ENCODE measurements around the gene ADAT1.
A peak's percentile ranks its signal among the peaks of the same experiment; 100 is the strongest.

Gene ADAT1

DNA sequence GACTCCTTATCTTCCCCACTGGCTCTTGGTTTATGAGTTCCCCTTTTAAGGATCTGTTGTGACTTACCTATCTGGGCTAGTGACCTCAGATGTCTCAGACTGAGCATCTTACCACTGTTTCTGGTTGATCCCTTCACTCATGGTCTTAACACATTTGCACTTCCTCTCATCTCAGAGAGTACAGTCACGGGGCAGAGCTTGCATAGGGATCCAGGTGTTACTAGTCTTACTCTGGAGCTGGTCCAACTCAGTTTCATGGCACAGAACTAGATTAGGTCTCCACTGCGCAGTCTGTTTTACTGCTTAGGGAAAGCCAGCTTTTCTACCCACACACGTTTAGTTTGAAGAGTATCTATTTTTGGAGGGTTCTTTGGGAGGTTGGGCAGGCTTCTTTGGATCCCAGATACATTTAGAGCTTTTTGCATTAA is 46.7 kb downstream of the ADAT1 start:
- DNase-seq (ENCODE audit: low read depth, low spot score), result no peak

DNA sequence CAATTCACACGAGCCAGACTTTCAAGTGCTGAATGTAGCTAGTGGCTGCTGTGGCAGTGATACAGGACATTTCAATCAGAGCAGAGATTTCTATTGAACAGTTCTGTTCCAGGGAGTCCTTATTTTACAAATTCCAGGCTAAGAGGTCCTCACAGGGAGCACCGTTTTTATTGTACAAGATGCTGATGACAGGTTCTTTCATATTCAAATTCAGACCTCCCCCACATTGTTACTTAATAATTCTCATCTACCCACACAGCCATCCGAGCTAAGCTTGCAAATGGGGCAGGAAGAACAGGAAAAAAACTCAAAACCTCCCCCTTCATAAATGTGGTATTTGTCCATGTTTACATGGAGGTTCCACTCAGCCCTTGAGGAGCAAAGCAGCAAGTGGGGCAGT is 47.1 kb downstream of the ADAT1 start:
- DNase-seq (ENCODE audit: low read depth, low spot score), result no peak

DNA sequence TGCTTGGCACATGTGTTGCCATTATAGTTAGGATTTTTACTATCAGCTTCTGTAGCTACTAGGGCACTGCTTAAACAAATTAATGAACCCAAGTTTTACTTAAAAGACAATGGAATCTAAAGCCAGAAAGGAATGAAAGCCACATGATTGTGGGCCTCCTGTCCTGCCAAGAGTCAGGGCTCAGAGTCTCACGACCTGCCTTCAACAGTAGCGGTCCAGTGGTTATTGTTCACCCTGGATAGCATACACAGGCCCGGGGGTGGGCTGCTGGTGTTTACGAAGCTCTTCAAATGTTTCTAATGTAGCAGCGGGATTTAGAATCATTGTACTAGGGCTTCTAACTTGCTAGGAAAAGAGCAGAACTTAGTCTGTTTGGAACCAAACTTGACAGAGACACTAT is 49.1 kb downstream of the ADAT1 start:
- no peak for DNase-seq (ENCODE audit: low read depth, low spot score)

DNA sequence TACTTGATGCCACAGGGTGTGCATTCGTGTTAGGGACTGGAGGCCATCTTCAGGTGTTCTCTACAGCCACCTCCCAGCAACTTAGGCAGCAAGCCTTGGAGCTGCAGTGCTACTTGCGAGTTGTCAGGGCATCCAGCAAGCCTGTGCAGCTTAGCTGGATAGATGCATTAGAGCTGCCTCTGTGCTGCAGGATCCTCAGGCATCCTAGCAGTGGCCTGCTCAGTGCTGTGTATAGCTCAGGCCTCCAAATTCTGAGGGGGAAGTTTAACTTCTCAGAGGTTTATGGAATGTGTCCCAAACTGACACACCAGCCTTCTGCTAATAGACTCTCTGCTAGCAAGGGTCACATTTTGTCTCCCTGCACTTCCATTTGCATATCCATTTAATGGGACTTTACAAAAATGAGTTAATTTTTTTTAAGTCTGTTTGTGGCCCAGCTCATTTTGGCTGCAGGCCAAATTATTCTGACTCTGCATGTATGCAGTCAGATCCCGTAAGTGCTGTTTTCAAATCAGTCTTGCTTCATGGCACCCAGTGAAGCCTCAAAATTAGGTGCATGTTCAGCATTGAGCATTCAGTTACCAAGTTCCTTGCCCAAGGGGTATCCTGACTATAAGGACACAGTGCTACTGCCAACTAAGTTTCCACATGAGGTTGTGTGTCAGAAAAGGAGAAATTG is 50.1 kb downstream of the ADAT1 start:
- no peak for DNase-seq (ENCODE audit: low read depth, low spot score)

DNA sequence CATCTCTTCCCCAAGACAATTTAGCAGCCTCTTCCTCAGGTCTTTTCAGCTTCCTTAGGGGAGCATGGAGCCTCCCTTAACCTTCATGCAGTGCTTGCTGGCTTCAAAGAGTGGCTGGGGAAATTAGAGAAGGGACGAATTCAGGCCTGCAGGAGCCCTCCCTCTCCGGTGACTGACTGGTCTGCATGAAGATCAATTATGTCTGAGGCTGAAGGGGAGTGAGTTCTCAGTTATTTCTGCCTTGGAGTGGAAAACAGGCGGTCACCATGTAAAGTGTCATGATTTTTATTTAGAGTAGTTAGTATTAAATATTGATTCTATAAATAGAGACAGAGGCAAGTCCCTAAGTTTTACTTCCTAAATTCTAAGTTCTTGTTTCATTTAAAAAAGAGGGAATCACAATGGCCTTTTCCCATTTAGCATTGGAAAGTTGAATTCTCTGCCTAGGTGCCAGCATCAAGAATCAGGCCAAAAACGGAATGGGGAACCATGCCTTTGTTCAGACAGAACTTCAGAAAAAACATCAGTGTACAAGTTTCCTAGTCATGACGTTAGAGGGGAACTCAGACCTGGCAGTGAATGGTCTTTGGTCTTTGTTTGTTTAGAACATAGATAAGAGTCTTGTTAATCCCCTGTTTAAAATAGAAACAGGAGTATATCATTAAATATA is 52.5 kb downstream of the ADAT1 start:
- no peak for DNase-seq (ENCODE audit: low read depth, low spot score)

DNA sequence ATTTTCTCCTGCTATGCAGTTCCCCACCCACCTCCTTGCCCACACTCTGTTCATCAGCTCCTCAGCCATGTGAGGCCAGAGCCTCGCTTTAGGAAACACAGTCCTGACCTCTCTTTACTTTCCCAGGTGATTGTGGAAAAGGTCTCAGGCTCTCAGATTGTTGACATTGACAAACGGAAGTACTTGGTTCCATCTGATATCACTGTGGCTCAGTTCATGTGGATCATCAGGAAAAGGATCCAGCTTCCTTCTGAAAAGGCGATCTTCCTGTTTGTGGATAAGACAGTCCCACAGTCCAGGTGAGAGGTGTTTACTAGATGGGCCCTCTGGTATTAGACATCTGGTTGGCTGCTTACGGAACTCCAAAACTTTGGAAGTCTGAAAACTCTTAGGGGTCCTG is 55.2 kb downstream of the ADAT1 start:
- no peak for DNase-seq (ENCODE audit: low read depth, low spot score)

DNA sequence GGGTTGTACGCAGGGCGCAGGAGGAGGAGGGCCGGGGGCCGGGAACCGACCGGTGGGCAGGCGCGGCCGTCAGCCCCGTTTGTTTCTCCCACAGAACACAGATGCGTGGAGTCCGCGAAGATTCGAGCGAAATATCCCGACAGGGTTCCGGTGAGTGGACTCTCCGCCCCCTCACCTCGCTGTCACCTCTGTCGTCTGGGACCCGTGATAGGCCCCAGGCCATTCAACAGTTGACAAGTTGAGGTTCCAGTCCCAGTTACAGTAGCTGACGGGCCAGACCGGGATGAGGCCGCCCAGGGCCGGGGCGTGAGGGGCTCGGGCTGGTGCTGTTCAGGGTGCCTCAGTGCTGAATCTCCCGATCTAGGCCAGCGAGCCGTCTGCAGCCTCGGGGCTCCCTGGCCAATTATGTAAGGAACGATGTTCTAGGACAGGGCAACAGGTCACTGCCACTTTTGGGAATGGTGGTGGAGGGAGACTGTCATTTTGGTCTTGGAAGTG is 56.3 kb downstream of the ADAT1 start:
- DNase-seq (ENCODE audit: low read depth, low spot score), result no peak

DNA sequence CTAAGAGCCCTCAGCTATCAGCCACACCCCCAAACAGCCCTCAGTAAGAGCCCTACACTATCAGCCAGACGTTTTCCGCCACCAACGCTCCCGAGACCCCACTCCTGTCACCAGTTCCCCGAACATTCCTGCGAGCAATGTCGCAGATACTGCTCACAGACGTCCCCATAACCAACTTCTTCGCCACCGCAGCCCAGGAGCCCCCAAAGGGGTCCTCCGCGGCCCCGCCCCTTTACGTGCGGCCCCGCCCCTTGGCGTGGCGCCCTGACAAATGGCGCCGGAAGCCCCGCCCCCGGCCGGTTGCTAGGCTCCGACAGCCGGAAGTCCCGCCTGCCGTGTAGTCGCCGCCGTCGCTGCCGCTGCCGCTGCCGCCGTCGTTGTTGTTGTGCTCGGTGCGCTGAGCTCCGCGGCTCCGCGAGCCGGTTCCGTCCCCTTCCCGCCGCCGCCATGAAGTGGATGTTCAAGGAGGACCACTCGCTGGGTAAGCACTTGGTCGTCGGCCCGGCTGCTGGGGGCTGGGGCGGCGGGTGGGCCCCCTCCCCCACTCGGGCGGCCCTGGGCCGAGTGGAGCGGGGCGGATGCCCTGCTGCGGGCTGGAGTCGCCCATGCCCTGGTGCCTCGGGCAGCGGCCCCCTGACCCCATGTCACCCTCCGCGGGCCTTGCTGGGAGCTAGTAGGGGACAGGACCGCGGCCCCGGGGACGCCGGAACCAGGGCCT is 56.9 kb downstream of the ADAT1 start, which contains the start of gene GABARAPL2:
GABARAPL2 (plus strand) TSS at position 340 of the 718 bp plus-strand sequence; CDS start at position 448, 108 bp downstream.
- peak; percentile 74 for DNase-seq (ENCODE audit: low read depth, low spot score)

DNA sequence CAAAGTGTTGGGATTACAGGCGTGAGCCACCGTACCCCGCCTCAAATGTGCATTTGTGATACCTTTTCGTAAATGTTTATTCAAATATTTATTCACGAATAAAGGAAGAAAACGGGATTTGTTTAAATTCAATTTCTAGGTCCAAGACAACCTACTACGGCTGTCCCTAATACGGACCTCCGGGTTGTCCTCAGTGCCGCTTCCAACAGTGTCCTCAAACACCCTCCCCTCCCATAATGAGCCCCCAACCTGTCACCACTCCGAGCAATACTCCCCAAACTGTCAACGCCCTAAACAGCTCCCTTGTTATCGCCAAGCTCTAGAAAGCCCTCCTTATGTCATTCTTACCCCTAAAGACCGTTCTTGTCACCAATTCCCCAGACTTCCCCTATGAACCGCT is 57.4 kb downstream of the ADAT1 start:
- no peak for DNase-seq (ENCODE audit: low read depth, low spot score)

DNA sequence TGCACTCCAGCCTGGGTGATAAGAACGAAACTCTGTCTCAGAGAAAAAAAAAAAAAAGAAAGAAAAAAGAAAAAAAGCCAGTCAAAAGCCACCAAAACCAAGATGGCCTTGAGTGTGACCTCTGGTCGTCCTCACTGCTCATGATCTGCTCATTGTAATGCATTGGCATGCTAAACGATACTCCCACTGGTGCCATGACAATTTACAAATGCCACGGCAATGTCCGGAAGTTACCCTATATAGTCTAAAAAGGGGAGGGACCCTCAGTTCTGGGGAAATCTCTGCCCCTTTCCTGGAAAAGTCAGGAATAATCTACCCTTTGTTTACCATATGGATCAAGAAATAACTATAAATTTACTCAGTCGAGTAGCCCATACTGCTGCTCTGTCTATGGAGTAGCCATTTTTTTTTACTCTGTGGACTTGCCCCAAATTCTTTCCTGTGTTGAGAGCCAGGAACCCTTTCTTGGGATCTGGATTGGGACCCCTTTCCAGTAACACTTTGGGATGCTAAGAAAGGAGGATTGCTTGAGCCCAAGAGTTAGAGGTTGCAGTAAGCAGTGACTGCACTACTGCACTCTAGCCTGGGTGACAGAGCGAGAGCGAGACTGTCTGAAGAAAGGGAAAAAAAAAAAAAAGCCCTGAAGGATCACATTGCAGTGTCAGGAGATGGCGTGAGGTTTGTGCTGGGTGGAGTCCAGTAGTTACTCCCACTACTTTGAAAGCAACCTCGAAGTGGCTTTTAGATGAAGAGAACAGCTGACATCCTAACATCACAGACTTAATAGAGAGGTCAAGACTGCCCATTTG is 63.3 kb downstream of the ADAT1 start:
- DNase-seq (ENCODE audit: low read depth, low spot score), result no peak

DNA sequence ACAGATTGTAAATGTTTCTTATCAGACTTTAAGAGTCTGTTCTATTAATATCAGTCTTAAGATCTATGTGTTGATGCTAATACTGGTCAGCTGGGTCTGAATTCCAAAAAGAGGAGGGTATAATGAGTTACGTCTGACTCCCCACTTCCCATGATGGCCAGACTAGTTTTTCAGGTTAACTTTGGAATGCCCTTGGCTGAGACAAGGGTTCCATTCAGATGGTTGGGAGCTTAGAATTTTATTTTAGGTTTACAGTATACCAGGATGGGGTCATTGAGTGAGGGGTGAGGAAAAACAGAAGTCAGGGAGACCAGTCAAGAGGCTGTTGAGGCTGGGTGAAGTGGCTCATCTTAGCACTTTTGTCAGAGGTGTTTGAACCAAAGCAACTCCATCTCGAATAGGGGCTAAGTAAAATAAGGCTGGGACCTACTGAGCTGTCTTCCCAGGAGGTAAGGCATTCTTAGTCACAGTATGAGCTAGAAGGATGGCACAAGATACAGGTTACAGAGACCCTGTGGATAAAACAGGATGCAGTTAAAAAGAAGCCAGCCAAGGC is 64.2 kb downstream of the ADAT1 start:
- DNase-seq (ENCODE audit: low read depth, low spot score), result no peak

DNA sequence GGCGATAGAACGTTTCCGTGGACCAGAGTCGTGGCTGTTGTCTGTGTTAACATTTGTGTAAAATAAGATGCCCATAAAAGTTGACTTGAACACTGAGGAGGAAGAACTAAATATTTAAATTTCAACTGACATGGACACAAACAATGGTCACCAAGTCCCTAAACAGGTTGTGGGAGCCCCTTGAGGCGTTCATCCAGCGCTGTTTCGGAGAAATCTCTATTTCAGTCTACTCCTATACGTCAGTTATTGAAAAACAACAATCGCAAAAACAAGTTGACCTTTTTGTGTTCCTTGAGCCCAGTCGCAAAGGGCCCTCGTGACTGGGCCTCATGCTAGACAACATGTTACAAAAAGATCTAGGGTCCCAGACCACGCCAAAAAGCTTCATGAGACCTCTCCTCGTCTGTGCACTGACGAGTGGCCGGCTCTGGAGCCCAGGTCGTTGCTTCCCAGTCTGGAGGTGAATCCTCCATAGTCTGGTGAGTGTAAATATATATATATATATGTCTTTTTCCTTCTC is 66.6 kb downstream of the ADAT1 start:
- DNase-seq (ENCODE audit: low read depth, low spot score), result no peak

DNA sequence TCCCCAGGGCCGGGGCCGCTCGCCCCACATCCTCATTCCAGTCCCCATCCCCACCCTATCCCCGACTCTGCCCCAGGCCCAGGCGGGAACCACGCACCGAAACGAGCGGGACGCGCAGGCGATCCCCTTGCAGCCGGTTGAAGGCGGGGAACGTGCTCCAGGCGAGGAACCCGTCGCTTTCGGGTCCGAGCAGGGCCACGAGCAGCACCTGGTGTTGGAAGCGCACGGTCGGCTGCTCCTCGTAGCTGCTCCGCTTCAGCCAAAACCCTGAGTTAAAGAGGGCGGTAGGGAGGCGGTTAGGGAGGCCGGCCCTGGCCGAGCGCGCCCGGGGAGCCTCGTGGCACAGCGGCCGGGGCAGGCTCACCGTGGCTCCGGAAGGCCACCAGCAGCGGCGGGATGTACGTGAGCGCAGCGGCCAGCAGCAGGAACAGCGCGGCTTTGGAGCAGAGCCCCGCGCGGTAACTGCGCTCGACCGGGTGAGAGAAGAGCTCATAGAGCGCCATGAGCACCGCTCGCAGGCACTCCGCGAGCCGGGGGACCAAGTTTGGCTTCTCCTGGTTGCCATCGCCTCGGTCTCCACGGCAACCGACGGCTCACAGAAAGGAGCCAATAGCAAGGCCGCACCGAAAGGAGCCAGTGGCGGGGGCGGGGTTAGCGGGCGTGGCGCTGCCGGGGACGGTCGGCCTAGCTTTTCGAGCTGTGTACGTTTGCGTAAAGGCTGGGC is 67.2 kb downstream of the ADAT1 start, which contains the start of gene TMEM231:
TMEM231 (minus strand) TSS at position 546 of the 724 bp plus-strand sequence; CDS start at position 503, 43 bp downstream.
- peak; percentile 95 for DNase-seq (ENCODE audit: low read depth, low spot score)

DNA sequence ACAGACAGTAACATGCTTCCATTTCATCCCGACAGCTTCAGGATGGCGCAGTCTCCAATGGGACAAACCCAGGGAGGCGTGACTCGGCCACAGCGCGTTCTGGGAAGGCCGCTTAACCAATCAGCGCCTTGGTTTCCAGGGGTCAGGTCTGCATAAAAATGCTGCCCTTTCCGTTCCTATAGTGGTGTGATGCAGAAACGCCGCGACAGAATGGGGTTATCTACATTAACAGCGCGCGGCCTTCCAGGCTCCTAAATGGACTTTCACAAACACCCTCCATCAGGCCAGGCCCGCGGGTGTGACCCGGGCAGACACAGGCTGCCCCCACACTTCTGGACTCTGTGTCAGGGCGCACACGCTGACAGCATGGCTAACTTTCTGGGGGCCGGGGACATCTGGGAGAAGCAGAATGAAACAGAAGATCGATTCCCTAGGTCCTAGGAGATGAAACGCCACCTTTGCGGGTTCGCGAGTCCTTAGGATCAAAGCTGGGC is 67.8 kb downstream of the ADAT1 start:
- DNase-seq (ENCODE audit: low read depth, low spot score), result no peak

DNA sequence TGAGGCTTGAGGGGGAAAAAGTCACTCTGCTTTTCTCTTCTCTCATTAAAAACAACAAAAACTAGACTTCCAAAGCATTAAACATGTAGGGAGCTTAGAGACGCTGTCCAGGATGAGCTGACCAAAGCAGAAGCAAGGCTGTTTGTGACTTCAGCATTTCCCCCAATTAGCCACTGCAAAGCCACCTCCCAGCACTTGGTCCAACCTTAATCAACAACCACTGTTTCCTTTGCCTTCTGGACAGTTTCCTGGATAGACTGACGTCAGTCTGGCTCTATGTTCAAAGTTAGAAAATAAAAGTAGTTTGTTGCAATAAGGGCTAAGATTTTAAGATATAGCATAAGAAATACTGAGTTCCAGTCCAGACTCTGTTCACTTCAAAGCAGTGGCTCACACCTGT is 70.1 kb downstream of the ADAT1 start:
- no peak for DNase-seq (ENCODE audit: low read depth, low spot score)

DNA sequence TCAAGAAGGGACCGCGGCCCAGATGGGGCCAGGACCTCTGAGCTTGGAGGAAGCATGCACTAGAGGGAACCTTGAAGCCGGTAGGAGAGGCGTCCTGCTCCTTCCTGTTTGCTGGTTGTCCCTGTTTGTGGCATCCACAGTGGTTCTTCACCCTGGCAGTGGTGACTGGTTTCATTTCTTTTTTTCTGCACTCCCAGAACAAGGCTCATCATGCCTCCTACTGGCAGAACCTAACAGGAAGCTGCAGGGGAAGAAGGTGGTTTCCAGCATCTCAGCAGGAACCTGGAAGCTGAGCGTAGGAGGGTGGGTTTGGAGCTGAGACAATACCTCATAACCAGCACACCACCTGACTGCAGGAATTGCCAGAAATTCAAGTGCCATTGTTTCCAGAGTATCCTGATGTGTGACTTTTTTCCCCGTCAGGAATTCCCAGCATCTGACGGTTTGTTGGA is 72.8 kb downstream of the ADAT1 start:
- no peak for DNase-seq (ENCODE audit: low read depth, low spot score)
